Middle frontal gyrus (tissue), 1 donor: ENCODE measurements around the gene IFT81.

Experiments used
- DNase-seq: peaks from one replicate; pipeline ENCODE4 v3.0.0-alpha.2; 2015; ENCODE audit warnings: low spot score; ENCODE audit errors: extremely low spot score

IFT81 gene

DNA sequence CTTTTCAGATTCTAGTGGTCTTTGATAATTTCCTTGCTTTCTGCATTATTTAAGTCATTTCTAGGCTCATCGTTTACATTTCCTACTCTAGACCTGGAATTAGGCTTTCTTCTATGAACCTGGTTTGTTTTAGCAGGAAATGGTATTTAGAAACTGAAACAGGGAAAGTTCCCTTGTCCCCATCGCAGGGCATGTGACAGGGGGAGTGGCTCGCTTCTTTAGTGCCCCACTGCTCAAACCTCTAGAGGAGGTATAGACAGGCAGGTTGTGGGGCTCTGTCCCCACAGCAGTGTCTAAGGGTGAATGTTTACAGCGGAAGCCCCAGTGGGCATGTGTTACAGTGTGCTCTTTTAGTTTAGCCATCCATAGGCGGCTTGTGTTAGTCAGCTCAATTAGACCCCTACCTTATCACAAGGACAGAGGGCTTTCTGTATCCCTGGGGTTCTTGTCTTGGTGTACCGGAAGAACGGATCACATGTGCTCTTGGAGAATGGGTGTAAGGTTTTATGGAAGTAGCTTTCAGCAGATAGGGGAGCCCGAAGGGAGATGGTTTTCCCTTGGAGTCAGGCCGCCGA is 25.0 kb downstream of the IFT81 start:
- no peak for DNase-seq

DNA sequence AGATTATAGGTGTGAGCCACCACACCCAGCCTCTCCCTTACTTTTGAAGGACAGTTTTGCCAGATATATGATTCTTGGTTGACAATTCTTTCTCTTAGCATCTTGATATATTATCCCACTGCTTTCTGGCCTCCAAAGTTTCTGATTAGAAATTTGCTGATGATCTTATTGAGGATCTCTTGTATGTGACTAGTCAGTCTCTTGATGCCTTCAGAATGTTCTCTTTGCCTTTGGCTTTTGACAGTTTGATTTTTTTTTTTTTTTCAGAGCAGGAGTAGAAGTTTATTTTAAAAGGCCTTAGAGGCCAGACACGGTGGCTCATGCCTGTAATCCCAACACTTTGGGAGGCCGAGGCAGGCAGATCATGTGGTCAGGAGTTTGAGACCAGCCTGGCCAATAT is 32.6 kb downstream of the IFT81 start:
- no peak for DNase-seq

DNA sequence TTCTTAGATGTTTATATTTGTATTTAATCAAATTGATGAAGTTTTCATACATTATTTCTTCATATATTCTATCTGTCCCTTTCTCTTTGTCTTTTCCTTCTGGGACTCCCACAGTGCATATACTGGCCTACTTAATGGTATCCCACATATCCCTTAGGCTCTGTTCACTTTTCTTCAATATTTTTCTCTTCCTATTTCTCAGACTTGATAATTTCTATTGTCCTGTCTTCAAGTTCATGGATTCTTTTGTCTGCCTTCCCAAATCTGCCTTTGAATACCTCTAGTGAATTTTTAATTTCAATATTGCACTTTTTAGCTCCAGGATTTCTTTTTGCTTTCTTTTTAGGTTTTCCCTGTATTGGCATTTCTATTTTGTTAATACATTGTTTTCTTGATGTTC is 33.4 kb downstream of the IFT81 start:
- DNase-seq, result no peak

DNA sequence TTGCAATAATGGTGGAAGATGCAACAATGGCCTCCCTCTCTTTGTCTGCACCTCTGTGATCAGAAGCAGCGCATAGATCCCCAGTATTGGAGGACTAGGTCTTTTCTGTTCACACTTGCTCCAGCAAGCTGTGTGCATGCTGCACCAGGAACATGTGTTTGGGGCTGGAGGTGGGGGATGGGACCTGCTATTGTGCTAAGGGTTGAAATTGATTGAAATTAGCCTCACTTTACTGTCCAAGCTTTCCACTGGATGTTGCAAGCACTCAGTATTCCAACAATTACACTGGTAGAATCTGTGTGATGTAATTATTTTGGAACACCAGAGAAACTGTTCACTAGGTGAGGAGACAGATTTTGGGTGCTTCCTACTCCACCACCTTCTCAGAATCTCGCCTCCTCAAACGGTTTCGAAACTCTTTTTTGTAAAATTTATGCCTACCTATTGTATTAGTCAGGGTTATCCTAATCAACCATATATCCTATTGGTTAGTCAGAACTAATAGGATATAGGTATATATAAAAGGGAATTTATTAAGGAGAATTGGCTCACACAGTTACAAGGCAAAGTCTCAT is 35.6 kb downstream of the IFT81 start:
- no peak for DNase-seq

DNA sequence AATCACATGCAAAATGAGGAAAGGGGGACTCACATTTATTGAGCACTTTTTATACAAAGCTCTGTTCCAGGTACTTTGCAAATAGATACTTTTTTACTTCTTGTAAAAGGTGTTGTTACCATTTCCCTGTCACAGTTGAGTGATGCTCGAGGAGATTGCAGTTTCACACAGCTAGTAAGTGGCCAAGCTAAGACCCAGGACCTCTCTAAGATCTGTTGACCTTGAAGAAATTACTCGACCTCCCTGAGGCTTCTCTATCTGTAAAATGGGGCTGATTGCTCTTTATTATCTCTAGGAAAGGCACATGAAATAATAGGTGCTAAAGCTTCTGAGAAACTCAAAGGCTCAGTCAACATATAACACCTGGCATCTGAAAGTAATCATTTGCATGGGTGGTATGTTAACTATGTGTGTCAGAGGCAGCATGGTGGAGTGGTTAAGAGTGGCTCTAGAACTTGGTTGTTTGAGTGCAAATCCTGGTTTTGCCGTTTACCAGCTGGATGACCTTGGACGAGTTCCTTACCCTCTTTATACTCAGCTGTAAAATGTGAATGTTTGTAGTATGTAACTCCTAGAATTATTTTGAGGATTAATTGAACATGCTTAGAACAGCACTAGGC is 41.5 kb downstream of the IFT81 start:
- DNase-seq, result no peak

DNA sequence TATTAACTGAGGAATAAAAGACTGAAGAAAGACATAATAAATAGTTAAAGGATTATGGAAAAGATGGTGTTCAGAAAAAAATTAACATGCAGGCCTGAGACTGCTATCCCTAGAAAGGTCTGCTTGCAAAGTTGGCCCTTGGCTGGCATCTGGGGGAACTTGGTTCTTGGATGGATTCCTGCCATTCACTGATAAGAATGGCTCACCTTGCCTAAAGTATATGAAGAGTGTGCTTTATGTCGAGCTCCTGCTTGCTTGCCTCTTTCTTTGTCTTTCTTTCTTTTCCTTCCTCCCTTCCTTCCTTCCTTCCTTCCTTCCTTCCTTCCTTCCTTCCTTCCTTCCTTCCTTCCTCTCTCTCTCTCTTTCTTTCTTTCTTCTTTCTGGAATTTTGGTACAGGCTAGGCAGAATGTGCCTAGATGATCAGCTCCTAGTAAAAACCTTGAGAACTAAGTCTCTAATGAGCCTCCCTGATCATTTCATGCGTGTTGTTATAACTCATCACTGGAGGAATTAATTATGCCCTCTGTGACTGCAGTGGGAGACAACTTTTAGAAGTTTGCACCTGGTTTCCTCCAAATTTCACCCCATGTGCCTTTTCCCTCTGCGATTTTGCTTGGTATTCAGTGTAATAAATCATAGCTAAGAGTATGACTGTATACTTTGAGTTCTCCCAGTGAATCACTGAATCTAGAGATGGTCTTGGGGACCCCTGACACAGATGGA is 44.7 kb downstream of the IFT81 start:
- DNase-seq, result no peak

DNA sequence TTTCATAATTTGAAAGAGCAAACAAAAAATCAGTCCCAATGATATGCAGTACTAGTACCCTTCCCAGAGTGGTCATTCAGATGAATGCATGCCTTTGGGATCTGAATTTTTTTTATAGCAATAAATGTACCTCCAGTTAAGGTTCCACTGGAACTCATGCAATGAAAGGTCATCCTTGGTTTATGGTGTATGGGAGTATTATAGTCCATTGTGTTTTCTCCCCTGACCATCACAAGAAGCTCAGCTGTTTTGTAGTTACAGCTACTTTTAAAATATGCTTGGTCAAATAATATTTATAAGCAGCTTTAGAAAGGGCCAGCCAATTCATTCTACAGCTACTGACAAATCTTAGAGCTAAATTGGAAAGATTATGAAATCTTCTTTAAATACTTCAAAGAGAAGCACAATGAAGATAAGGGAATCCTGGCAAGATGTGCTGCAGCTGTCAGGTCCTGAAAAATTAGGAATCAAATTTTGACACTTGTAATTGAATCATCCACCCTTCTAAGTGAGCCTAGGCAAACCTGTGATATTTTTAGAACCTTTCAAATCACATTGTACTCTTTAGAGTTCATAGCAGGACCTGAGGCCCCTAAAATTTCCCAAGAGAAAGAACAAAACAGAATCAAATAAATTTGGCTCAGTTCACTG is 46.5 kb downstream of the IFT81 start:
- no peak for DNase-seq

DNA sequence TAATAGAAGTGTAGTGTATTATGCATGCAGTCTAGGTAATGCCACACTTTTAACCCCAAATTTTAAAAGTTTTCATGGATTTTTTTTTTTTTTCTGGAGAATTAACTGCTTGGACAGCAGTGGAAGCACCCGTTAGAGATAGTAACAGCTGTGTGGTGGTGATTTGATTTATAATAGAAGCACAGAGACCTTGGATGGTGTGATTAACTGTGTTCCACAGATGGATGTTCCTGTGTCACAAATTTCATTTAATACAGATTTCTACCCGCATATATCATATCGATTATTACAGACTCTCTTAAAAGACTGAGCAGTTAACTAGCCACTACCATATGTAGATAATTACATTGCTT is 47.0 kb downstream of the IFT81 start:
- DNase-seq, result no peak

DNA sequence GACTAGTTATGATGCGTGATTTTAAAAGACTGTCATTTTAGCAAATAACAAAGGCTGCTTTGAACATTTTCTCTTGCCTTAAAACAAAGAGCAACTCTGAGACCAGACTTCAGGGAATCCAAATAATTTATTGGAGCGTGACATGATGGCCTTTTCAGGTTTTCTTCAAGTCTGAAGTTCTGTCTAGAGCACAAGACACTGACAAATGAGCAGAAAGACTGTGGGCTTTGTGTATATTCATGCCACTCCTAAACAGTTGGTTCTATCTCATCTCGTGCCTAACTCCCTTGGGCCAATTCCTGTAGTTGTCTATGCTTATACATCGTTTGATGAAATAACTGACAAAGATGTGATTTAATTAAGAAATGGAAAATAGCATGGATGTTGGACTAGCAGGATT is 47.5 kb downstream of the IFT81 start:
- DNase-seq, result no peak

DNA sequence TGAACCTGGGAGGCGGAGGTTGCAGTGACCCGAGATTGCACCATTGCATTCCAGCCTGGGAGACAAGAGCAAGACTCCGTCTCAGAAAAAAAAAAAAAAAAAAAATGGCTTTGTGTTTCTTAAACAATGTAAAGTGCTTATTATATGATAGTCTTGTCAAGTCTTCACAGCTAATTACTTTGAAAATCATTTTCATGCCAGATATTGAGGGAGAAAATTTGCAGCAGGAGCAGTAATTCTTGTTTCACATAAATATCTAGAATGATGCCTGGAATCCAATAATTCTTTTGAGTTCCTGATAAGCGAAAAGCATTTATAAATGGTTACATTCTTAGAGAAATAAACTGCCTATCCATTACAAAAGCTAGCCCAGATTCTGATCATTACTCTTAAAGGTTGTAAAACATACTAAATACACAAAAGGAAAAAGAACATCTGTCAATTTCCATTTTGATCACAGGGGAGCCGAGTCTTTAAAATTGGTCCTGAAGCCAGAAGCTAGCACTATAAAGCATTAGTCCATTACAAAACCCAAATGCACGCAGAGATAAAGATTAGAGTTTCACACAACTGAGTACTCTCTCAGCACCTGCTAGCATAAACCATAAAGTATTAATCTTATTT is 50.3 kb downstream of the IFT81 start:
- DNase-seq, result no peak

DNA sequence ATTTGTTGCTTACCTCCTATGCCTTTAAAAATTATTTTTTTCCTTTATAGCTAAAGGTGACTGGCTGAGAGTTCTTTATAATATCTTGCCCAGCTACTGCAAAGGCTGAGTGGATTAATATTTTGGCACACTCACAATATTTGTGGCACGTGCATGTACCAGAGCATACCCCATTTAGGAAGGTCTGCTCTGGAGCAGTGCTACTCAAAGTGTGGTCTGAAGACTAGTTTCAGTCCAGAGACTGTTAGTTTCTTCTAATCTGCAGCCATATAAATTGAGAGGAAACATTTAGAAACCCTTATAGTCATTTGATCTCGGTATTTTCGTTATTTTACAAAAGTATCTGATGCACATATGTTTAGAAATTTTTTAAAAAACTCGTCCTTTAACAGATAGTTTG is 51.0 kb downstream of the IFT81 start:
- DNase-seq, result no peak

DNA sequence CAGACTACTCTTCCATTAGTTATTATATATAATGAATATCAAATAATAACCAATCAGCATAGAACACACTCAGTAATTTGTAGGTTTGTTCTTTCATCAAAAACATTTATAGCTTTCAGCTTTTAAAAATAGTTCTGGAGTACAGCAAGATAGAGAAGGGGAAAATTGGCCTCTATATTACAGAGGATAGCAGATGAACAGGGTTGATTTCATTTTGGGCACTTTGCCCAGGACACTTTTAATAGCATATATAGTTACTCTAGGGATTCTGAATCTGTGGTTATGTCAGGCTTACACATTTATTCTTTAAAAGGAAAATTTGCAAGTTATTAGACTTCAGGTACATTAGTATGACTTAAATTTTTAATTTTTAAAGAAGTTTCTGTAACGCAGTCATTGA is 52.6 kb downstream of the IFT81 start:
- DNase-seq, result no peak

DNA sequence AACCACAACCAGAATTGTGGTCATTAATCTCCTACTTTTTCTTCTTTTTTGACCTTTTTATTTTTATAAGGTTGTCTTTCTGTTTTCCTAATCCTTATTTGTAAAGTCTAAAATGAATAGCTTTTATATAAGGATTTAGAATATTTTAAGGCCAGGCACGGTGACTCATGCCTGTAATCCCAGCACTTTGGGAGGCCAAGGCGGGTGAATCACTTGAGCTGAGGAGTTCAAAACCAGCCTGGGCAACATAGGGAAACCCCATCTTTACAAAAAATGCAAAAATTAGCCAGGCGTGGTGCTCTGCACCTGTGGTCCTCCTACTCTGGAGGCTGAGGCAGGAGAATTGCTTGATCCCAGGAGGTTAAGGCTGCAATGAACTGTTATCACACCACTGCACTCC is 55.1 kb downstream of the IFT81 start:
- DNase-seq, result no peak

DNA sequence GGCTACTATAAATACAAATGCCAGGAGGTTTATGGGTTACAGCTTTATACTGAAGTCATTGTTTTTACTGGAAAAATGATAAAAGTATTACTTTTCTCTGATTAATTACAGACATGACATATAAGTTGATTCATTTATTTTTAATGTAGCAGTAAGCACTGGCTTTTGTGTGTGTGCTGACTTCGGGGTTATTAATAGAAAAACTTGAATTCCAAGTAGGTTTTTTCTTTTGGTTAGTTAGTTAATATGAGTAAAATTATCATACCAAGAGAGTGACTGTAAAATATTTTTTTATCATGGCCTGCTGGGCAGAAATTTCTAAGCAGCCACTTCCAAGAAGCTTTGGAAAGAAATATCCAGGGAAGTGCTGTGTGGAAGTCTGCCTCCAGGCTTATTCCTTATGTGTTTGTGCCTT is 56.4 kb downstream of the IFT81 start:
- no peak for DNase-seq

DNA sequence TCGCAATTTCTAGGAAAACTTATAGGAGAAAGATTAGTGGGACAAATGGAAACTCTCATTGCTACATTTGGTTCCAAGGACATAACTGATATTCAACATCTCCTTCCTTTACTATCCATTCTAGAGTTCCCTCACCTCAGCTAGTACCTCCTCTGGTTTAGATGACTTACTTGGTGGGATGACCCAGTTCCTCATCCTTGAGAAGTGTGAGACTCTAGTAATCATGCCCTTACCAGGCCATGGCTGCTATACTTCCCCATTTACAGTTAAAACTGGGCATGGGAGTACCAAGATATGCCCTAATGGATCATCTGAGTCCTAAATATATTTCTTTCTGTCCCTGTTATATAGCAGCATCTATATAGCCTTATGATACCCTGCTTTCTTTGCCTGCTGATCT is 58.1 kb downstream of the IFT81 start:
- DNase-seq, result no peak

DNA sequence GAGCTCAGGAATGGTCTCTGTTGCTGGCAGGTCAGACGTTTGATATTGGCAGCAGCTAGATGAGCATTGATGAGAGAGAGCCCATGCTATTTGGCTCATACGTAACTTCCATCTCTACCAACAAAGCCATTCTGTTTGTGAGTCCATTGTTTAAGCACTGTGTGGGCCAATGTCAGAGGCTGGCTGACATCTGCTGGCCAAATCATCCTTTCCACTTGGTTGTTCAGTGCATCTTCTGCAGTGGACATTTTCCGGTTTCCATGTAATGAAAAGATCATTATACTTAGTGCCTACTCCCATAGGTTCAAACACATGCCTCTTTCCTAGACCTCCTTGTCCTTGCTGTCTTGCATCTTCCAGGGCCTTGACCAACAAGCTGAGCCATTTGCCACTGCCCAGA is 59.2 kb downstream of the IFT81 start:
- peak; percentile 24 for DNase-seq

DNA sequence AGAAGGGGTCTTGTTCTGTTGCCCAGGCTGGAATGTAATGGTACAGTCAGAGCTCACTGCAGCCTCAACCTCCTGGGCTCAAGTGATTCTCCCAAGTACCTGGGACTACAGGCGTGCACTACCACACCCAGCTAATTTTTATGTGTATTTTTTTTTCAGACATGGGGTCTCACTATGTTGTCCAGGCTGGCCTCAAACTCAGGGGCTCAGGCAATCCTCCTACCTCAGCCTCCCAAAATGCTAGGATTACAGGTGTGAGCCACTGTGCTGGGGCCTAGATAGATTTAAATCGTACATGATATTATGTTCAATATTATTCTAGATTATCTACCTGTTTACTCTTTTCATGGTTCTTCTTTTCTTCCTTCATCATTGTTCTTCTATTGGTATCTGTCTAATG is 61.5 kb downstream of the IFT81 start:
- DNase-seq, result no peak

DNA sequence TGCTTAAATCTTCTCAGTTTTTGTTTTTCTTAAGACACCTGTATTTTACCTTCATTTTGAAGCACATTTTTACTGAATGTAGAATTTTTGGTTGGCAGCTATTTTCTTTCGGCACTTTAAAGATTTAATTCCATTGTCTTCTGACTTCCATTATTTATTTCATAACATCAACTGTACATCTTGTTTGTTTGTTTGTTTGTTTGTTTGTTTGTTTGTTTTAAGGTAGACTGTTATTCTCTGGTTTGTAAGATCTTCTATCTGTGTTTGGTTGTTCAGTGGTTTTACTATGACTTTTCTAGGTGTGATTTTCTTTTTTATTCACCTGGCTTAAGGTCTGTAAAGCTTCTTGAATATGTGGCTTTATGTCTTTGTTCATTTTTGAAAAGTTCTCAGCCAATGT is 61.9 kb downstream of the IFT81 start:
- no peak for DNase-seq

DNA sequence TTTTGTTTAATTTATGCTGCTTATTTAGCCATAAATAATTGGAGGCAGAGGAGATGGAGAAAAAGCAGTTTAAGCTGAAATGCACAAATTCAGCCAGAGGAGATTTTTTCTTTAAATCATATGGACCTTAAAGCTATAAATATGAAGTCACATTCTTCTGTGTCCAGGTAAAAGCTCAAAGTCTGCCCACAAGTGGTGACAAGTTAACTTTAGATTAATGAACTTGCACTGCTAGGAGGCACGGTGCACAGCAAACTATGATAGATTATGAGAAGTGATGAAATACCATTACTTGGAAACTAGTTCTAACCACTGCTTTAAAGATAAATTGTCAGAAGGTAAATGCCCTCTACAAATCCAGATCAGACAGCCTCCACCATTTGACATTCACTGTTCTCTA is 69.0 kb downstream of the IFT81 start:
- no peak for DNase-seq

DNA sequence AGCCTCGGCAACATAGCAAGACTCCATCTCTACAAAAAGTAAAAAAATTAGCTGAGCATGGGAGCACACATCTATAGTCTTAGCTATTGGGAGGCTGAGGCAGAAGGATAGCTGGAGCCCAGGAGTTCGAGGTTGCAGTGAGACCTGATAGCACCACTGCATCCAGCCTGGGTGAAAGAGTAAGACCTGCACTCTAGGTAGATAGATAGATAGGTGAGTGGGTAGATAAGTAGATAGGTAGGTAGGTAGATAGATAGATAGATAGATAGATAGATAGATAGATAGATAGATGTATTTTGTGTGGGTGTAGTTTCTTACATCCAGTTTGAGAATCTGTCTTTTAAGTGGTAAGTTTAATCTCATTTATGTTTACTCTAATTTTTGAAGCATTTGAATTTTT is 72.8 kb downstream of the IFT81 start:
- DNase-seq, result no peak

DNA sequence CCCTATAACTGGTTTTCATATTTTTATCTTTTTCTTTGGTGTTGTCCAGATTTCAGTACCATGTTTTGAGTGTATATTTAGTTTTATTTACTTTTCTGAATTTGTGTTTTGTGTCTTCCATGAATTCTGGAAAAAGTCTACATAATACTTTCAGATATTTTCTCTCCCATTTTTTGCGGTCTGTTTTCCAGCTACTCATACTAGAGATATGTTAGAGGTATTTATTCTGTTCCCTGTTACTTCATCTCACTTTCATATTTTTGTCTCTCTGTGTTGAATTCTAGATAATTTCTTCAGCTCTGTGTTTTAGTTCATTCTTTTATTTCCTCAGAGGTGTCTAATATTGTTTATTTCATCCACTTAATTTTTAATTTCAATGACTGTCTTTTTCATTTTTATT is 74.2 kb downstream of the IFT81 start:
- DNase-seq, result no peak
